Hepatocyte (in vitro differentiated cells): Measurements from ENCODE around the gene TIGD7.

ENCODE experiments used
- EZH2 ChIP-seq: fragments of 200-600 bp; sonication (generic); IDR thresholded peaks from 2 replicates; pipeline ENCODE4 v1.6.1; 2016; ENCODE audit warnings: antibody characterized with exemption, mild to moderate bottlenecking, borderline replicate concordance
- TF ChIP-seq, protein P1 (sequence below): fragments of 200-600 bp; sonication (generic); IDR thresholded peaks from 2 replicates; pipeline ENCODE4 v1.5.1; 2016; ENCODE audit warnings: antibody characterized with exemption, mild to moderate bottlenecking; ENCODE audit not compliant: poor library complexity

DNA sequence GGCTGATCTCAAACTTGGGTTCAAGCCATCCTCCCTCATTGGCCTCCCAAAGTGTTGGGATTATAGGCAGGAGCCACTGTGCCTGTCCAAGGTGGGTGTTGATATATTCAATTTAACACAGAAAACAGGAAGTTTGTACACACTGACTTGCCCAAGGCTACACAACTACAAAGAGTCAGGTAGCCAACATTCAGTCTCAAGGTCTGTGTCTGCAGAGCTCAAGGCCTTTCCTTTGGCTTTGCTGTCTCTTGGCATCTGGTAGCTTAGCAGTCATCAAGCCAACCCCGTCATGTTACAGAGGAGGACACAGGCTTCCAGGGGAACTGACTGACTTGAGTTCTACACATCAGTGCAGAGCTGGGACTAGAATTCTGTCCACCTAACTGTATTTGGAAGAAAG, 36.9 kb downstream of the TIGD7 start:
- TF ChIP-seq, protein P1, sequence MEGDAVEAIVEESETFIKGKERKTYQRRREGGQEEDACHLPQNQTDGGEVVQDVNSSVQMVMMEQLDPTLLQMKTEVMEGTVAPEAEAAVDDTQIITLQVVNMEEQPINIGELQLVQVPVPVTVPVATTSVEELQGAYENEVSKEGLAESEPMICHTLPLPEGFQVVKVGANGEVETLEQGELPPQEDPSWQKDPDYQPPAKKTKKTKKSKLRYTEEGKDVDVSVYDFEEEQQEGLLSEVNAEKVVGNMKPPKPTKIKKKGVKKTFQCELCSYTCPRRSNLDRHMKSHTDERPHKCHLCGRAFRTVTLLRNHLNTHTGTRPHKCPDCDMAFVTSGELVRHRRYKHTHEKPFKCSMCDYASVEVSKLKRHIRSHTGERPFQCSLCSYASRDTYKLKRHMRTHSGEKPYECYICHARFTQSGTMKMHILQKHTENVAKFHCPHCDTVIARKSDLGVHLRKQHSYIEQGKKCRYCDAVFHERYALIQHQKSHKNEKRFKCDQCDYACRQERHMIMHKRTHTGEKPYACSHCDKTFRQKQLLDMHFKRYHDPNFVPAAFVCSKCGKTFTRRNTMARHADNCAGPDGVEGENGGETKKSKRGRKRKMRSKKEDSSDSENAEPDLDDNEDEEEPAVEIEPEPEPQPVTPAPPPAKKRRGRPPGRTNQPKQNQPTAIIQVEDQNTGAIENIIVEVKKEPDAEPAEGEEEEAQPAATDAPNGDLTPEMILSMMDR = no peak
- TF ChIP-seq EZH2 = no peak
